Right atrium auricular region (tissue), 2 donors: ENCODE results near the gene ALPI. TPM values are rescaled to one million over a fixed set of nuclear protein-coding genes. Genes with fewer than 3 reads are reported as not detected.

ENCODE experiments used
- DNase-seq: peaks from one replicate; pipeline ENCODE4 v3.0.0-alpha.2; 2019; ENCODE audit warnings: low spot score
- H3K27ac ChIP-seq, 2 donors: fragments of 200-600 bp; sonication (generic); 1 replicate in 1 of 2; 2 replicates in 1 of 2; pipeline ENCODE4 v1.5.1; 2016 to 2019
- H3K27me3 ChIP-seq, 2 donors: fragments of 200-600 bp; sonication (generic); one replicate each; pipeline versions ENCODE4 v1.5.1 to v1.6.0; 2017 to 2019
- H3K36me3 ChIP-seq: fragments of 200-600 bp; sonication (generic); one replicate; pipeline ENCODE4 v1.5.1; 2016
- H3K4me1 ChIP-seq, 2 donors: fragments of 200-600 bp; sonication (generic); one replicate each; pipeline versions ENCODE4 v1.5.1 to v1.6.0; 2017 to 2019
- H3K4me3 ChIP-seq, 2 donors: fragments of 200-600 bp; sonication (generic); 1 replicate in 1 of 2; 2 replicates in 1 of 2; pipeline ENCODE4 v1.5.1; 2017 to 2019; ENCODE audit warnings: mild to moderate bottlenecking in 1 of 2, moderate library complexity in 1 of 2
- H3K9me3 ChIP-seq, 2 donors: fragments of 200-600 bp; sonication (generic); one replicate each; pipeline ENCODE4 v1.5.1; 2019
- CTCF ChIP-seq, 2 donors: fragments of 200-600 bp; sonication (generic); IDR thresholded peaks; one replicate each; pipeline ENCODE4 v1.5.1; 2019; ENCODE audit warnings: antibody characterized with exemption in 2 of 2
- total RNA-seq, 2 donors: library from RNA; depleted of rRNA; stranded (reverse); fragments of >200 nt; gene quantifications; one replicate each; pipeline ENCODE4 v1.1.0, GENCODE V29; 2016

The ALPI gene
- total RNA-seq, 2 donors from 2014 or later: not detected

DNA sequence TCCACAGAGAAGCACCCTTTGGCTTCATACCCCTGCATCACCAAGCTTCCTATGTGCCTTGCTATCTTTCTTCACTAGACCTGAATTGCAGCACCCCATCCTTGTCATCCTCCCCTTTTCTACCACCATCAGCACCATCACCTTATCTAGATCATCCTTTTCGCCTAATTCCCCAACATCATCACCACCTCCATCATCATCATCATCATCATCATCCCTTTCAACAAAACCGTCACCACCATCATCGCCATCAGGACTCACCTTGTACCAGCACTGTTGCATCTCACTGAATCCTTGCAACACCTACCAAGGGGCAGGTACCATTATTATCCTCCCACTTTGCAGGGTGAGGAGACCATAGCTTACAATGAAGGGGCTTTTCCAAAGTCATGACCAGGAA is 42.5 kb downstream of the ALPI start:
- TF ChIP-seq CTCF (IDR thresholded peaks at IDR 0.05): no peak
- Histone ChIP-seq H3K4me1 (peaks cover 0 to 20% of the 10 kb centered on the region in 2 donors), H3K27me3 (no peaks in the 10 kb centered on the region), H3K27ac (no peak overlapping the region), H3K36me3 (no peaks in the 10 kb centered on the region), H3K9me3 (no peaks in the 10 kb centered on the region), H3K4me3 (no peak overlapping the region)
- DNase-seq: no peak

DNA sequence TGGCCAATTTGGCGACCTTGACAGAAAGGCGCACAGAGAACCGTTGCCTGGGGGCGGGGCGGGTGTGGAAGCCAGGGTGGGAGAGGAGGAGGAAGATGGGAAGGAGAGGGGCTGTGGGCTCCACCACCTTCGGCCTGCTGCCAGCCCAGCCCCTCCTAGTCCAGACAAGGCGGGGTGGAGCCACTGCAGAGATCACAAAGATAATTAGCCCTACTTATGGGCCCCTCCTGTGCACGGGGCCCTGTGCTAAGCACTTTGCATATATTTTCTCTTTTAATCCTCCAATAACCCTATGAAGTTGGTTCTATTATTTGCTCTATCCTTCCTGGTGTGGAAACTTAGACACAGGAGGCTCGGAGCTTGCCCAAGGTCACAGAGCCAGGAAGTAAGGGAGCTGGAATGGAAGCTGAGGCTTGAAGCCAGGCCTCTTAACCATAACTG is 45.4 kb downstream of the ALPI start:
- Histone ChIP-seq H3K27ac (no peak overlapping the region), H3K27me3 (no peaks in the 10 kb centered on the region), H3K9me3 (no peaks in the 10 kb centered on the region), H3K4me3 (no peak overlapping the region), H3K36me3 (no peaks in the 10 kb centered on the region), H3K4me1 (peaks cover 0 to 23% of the 10 kb centered on the region in 2 donors)
- DNase-seq: no peak
- no peak for TF ChIP-seq CTCF (IDR thresholded peaks at IDR 0.05)

GRCh38 chr2:232501794-232502390 is 45.9 kb downstream of the ALPI start:
- Histone ChIP-seq H3K9me3 (no peaks in the 10 kb centered on the region), H3K27ac (no peak overlapping the region), H3K4me1 (peaks cover 0 to 23% of the 10 kb centered on the region in 2 donors), H3K36me3 (no peaks in the 10 kb centered on the region), H3K27me3 (no peaks in the 10 kb centered on the region), H3K4me3 (no peak overlapping the region)
- TF ChIP-seq CTCF (IDR thresholded peaks at IDR 0.05): no peak
- no peak for DNase-seq

DNA sequence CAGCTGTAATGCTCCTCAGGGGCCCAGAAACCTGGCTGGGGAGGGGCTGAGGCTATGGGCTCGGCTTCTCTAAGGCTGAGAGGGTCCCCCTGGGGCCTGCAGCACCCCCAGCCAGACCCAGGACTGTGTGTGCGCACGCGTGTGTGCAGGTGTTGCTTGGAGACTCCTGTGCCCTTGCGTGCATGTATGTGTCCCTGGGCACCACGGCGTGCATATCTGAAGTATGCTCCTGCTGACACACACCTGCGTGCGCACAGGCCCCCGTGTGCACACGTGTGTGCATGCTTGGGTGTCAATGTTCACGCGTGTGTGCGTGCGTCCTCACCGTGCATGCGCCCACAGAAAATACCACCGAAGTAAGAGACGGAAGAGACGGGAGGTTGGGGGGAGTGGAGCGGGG is 46.6 kb downstream of the ALPI start:
- DNase-seq: no peak
- Histone ChIP-seq H3K9me3 (no peaks in the 10 kb centered on the region), H3K4me3 (peak overlapping the region; percentile 53 to 59), H3K27me3 (no peaks in the 10 kb centered on the region), H3K36me3 (no peaks in the 10 kb centered on the region), H3K4me1 (peaks cover 0 to 23% of the 10 kb centered on the region in 2 donors), H3K27ac (no peak overlapping the region)
- TF ChIP-seq CTCF (IDR thresholded peaks at IDR 0.05): no peak

GRCh38 chr2:232502911-232503808 is 47.2 kb downstream of the ALPI start:
- peak overlapping the region; percentile 53 to 59 for H3K4me3 ChIP-seq
- peak overlapping the region; percentile 35 to 53 for H3K27ac ChIP-seq
- H3K4me1 ChIP-seq: peaks cover 0 to 23% of the 10 kb centered on the region in 2 donors
- TF ChIP-seq CTCF (IDR thresholded peaks at IDR 0.05): no peak
- no peaks in the 10 kb centered on the region for H3K9me3 ChIP-seq
- DNase-seq: no peak
- no peaks in the 10 kb centered on the region for H3K36me3 ChIP-seq
- no peaks in the 10 kb centered on the region for H3K27me3 ChIP-seq
